ENCODE results near the gene FAM209A. TPM values are rescaled to one million over a fixed set of nuclear protein-coding genes. Genes with fewer than 3 reads are reported as not detected.
"Not testable (repeated sequence)": the region's sequence is repeated elsewhere in the genome, so short reads cannot be mapped to it uniquely, and the experiment has no call there.

Gene FAM209A
- total and polyA plus RNA-seq, 10 donors, result 0.59 to 4.3 (median 2.0) TPM; not detected in 1

DNA sequence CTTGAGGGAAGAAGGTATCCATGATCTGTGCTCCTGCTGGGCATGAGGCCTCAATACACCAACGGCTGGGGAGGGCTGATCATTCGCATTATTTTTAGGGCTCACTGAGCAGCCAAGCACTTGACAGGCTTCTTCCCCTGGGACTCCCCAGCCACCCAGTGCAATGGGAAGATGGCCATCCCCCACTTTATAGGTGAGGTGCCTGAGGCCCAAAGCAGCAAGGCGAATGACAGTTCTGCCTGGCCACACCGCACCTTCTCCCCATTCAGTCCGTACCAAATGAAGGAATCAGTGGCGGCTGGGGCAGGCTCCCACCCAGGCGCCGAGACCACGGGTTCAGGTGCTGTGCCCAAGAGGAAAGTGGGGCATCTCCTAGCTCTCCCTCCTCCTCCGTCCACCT is 4.4 kb upstream of the FAM209A start:
- peaks cover 6 to 67% (median 58%) of the 10 kb centered on the region in 6 donors for H3K36me3 ChIP-seq
- H3K9me3 ChIP-seq, result peaks cover 8 to 49% (median 45%) of the 10 kb centered on the region in 8 donors
- no peaks in the 10 kb centered on the region for H3K27me3 ChIP-seq (replicated peaks in 1 of 7)
- intact Hi-C loops (cut with DNase I; ENCODE audit: low total_unique reads), result no loop called here
- TF ChIP-seq CTCF (IDR thresholded peaks at IDR 0.05 in 8 of 11, conservative IDR thresholded peaks at IDR 0.05 in 3 of 11) (no peak), POLR2AphosphoS5 (IDR thresholded peaks at IDR 0.05) (peak in 1 of 3 donors; percentile 37)
- H3K27ac ChIP-seq, result no peak overlapping the region
- H3K4me3 ChIP-seq, result no peak overlapping the region
- H3K4me1 ChIP-seq, result no peaks in the 10 kb centered on the region
- DNase-seq, result peak; percentile 18
- 97 to 100% (median 98%) methylated on average over 9 to 10 of the region's 10 CpGs for WGBS, 5 donors

DNA sequence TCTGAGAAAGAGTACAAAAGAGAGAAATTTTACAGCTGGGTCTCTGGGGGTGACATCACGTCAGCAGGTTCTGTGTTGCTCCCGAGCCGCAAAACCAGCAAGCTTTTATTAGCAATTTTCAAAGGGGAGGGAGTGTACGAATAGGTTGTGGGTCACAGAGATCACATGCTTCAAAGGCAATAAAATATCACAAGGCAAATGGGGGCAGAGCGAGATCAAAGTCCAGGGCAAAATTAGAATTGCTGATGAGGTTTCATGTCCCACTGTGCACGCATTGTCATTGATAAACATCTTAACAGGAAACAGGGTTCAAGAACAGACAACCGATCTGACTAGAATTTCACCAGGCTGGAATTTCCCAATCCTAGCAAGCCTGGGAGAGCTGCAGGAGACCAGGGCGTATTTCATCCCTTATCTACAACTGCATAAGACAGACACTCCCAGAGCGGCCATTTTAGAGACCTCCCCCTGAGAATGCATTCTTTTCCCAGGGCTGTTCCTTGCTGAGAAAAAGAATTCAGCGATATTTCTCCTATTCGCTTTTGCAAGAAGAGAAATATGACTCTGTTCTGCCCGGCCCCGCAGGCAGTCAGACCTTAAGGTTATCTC is 3.7 kb upstream of the FAM209A start:
- peak; percentile 6 for DNase-seq
- H3K4me3 ChIP-seq; intact Hi-C loops (cut with DNase I; ENCODE audit: low total_unique reads); H3K27ac ChIP-seq; H3K4me1 ChIP-seq; H3K27me3 ChIP-seq (replicated peaks in 1 of 7): not testable (repeated sequence)
- Histone ChIP-seq H3K9me3 (peaks cover 8 to 49% (median 45%) of the 10 kb centered on the region in 8 donors), H3K36me3 (peaks cover 6 to 60% (median 55%) of the 10 kb centered on the region in 6 donors)
- WGBS, 5 donors, result 94 to 96% (median 96%) methylated on average over 13 of the region's 13 CpGs

DNA sequence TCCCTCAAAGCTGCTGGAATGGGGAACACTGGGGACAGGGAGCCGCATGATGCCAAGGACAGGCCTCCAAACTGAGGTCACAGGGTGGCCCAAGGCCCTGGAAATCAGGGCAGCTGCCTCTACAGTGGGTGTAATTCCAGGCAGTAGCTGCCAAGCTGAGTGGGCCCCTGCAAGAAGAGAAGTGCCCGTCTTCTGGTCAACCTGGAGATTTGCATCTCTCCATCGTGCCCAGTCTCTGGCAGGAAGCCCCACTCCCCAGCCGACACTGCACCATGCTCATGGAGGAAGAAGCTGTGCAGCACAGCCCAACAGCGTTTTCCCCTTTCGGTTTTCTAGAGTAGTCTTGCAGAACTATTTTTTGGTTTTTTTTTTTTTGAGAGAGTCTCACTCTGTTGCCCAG is 2.2 kb upstream of the FAM209A start:
- intact Hi-C loops (cut with DNase I; ENCODE audit: low total_unique reads), result no loop called here
- DNase-seq, result peak; percentile 46
- Histone ChIP-seq H3K4me3 (no peak overlapping the region), H3K36me3 (peaks cover 3 to 46% (median 43%) of the 10 kb centered on the region in 6 donors), H3K27ac (no peak overlapping the region), H3K4me1 (no peaks in the 10 kb centered on the region), H3K9me3 (peaks cover 8 to 49% (median 45%) of the 10 kb centered on the region in 8 donors), H3K27me3 (replicated peaks in 1 of 7) (no peaks in the 10 kb centered on the region)
- 61 to 79% (median 67%) methylated on average over 6 of the region's 6 CpGs for WGBS, 5 donors
- no peak for TF ChIP-seq POLR2A (IDR thresholded peaks at IDR 0.05)
- TF ChIP-seq POLR2AphosphoS5 (IDR thresholded peaks at IDR 0.05), result no peak
- TF ChIP-seq CTCF (IDR thresholded peaks at IDR 0.05 in 8 of 11, conservative IDR thresholded peaks at IDR 0.05 in 3 of 11), result no peak

DNA sequence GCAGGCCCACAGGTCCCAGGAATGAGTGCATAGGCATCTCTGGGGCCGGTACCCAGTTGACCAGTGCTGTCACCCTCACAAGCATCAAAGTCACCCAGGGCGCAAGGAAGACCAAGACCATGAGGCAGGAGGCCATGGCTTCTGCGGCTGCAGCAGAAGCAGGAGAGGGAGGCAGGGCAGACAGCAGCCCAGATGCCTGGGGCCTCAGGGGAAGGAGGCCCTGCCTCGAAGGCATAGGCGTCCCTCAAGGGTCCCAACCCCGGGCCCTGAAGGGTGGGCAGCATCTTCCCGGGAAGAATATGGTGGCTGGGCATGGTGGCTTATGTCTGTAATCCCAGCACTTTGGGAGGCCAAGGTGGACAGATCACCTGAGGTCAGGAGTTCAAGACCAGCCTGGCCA is 3.0 kb downstream of the FAM209A start:
- Histone ChIP-seq H3K27ac (no peak overlapping the region), H3K9me3 (peaks cover 0 to under 1% (median 0%) of the 10 kb centered on the region in 8 donors), H3K36me3 (no peaks in the 10 kb centered on the region), H3K4me1 (no peaks in the 10 kb centered on the region), H3K27me3 (replicated peaks in 1 of 7) (no peaks in the 10 kb centered on the region), H3K4me3 (no peak overlapping the region)
- TF ChIP-seq CTCF (IDR thresholded peaks at IDR 0.05 in 8 of 11, conservative IDR thresholded peaks at IDR 0.05 in 3 of 11) (no peak), POLR2AphosphoS5 (IDR thresholded peaks at IDR 0.05) (peak in 1 of 3 donors; percentile 9), POLR2A (IDR thresholded peaks at IDR 0.05) (no peak)
- WGBS, 5 donors, result 92 to 98% (median 95%) methylated on average over 4 to 7 of the region's 7 CpGs
- intact Hi-C loops (cut with DNase I; ENCODE audit: low total_unique reads), result no loop called here
- DNase-seq, result peak; percentile 54

- H3K27ac ChIP-seq; intact Hi-C loops (cut with DNase I; ENCODE audit: low total_unique reads); DNase-seq; H3K27me3 ChIP-seq (replicated peaks in 1 of 7); H3K4me1 ChIP-seq; H3K36me3 ChIP-seq; H3K9me3 ChIP-seq; H3K4me3 ChIP-seq: not testable (repeated sequence)
- whole genome bisulfite sequencing, 5 donors, result 90 to 94% (median 91%) methylated on average over 9 of the region's 9 CpGs
Observed at GRCh38 chr20:56532946-56533345, 8.4 kb downstream of the FAM209A start, which contains the start of gene FAM209B. Gene FAM209B, plus strand, starts transcription at chr20:56533246. Its CDS starts 96 bp downstream, at chr20:56533342.
